ENCODE data around the gene MPLKIP.
"Not testable (repeated sequence)": the region's sequence is repeated elsewhere in the genome, so short reads cannot be mapped to it uniquely, and the experiment has no call there.

- not testable (repeated sequence) for TF ChIP-seq CTCF (IDR thresholded peaks at IDR 0.05 in 4 of 5, conservative IDR thresholded peaks at IDR 0.05 in 1 of 5); POLR2A (IDR thresholded peaks at IDR 0.05)
Measured at GRCh38 chr7:40168266-40168665, 33.8 kb upstream of the MPLKIP start.

All from gastrocnemius medialis (tissue), 4 donors.